Activated T-helper 1 cell treated with anti-CD3 and anti-CD28 coated beads, Interleukin-12 subunit alpha, Interleukin-12 subunit beta, Interleukin-2, Interleukin-4 antibody, amounts not matched to agents 30 ng/mL and 10 ng/mL and 1 ng/mL, durations not matched to agents 14 hours and 24 hours and 36 hours (primary cell): ENCODE measurements around the gene CD70. TPM values are rescaled to one million over a fixed set of nuclear protein-coding genes. Genes with fewer than 3 reads are reported as not detected.
"Not testable (repeated sequence)": the region's sequence is repeated elsewhere in the genome, so short reads cannot be mapped to it uniquely, and the experiment has no call there.

ENCODE experiments used
- DNase-seq: peaks from one replicate; pipeline ENCODE4 v3.0.0; 2021; ENCODE audit warnings: low spot score
- H3K27ac Mint-ChIP-seq: one replicate; pipeline ENCODE4 v1.8.0; 2021; ENCODE audit warnings: mild to moderate bottlenecking, mixed read lengths
- H3K27me3 Mint-ChIP-seq: one replicate; pipeline ENCODE4 v1.8.0; 2022; ENCODE audit warnings: mild to moderate bottlenecking, moderate library complexity, mixed read lengths; ENCODE audit not compliant: insufficient read depth
- H3K36me3 Mint-ChIP-seq: one replicate; pipeline ENCODE4 v1.8.0; 2021; ENCODE audit warnings: low read depth, mixed read lengths
- H3K4me1 Mint-ChIP-seq: one replicate; pipeline ENCODE4 v1.8.0; 2021; ENCODE audit warnings: low read depth, mixed read lengths
- H3K4me3 Mint-ChIP-seq: one replicate; pipeline ENCODE4 v1.8.0; 2021; ENCODE audit warnings: mild to moderate bottlenecking, moderate library complexity, mixed read lengths
- H3K9me3 Mint-ChIP-seq: one replicate; pipeline ENCODE4 v1.8.0; 2021; ENCODE audit warnings: mixed read lengths
- intact Hi-C: fragments of 100-400 bp; cut with micrococcal nuclease; formaldehyde crosslinking; loops from one replicate; pipeline ENCODE4 v1.15.1; 2024
- total RNA-seq: library from RNA; stranded (reverse); gene quantifications from 2 replicates; pipeline ENCODE4 v1.2.3, GENCODE V29; 2022

CD70 gene
- total RNA-seq, 1 donor from 2014 or later, result 61.6 TPM

GRCh38 chr19:6590258-6590826 is 608 bp downstream of the CD70 start:
- Mint-ChIP-seq H3K4me3 (peak overlapping the region; percentile 95), H3K27me3 (peaks cover 29% of the 10 kb centered on the region), H3K36me3 (peaks cover 21% of the 10 kb centered on the region), H3K4me1 (peaks cover 66% of the 10 kb centered on the region), H3K27ac (peak overlapping the region; percentile 87), H3K9me3 (no peaks in the 10 kb centered on the region)
- intact Hi-C loops, result loop anchor here (1.0 to 5.0 kb wide), 4 partner anchors 26 to 146 kb away; partner anchors contain the start of gene GPR108
- DNase-seq, result no peak

DNA sequence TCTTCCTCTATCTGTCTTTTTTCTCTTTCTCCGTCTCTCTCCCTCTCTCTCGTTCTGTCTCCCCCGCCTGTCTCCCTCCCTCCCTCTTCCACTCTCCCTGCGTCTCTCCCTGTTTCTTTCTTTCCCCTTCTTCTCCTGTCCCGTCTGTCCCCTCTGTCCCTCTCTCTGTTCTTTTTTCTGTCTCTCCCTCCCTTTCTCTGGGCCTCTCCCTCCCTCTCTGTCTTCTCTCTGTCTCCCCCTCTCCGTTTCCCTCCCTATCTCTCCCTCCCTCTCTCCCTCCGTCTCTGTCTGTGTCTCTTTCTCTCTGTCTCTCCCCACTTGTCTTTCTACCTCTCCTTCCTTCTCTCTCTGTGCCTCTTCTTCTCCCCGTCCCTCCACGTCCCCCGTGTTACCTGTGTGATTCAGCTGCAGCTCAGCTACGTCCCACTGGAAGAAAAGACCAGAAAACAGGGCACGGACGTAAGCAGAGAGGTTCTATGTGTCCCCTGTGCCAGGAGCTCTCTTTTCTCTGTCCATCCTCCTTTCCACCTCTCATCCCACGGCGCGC is 1.2 kb downstream of the CD70 start:
- H3K4me3 Mint-ChIP-seq, result peak overlapping the region; percentile 95
- DNase-seq, result no peak
- peaks cover 22% of the 10 kb centered on the region for H3K36me3 Mint-ChIP-seq
- H3K4me1 Mint-ChIP-seq, result peaks cover 66% of the 10 kb centered on the region
- peaks cover 29% of the 10 kb centered on the region for H3K27me3 Mint-ChIP-seq
- peak overlapping the region; percentile 79 for H3K27ac Mint-ChIP-seq
- intact Hi-C loops, result loop anchor here (1.0 to 5.0 kb wide), 6 partner anchors 27 to 273 kb away; partner anchors contain the start of genes GPR108 and TNFSF9
- H3K9me3 Mint-ChIP-seq, result no peaks in the 10 kb centered on the region

GRCh38 chr19:6588508-6589345 is 2.2 kb downstream of the CD70 start:
- Mint-ChIP-seq H3K27me3 (peaks cover 29% of the 10 kb centered on the region), H3K27ac (peak overlapping the region; percentile 73), H3K4me3 (peak overlapping the region; percentile 95), H3K36me3 (peaks cover 20% of the 10 kb centered on the region), H3K4me1 (peaks cover 60% of the 10 kb centered on the region), H3K9me3 (no peaks in the 10 kb centered on the region)
- intact Hi-C loops, result loop anchor here (2.0 to 5.0 kb wide), 2 partner anchors 56 to 274 kb away; partner anchors contain the start of gene TNFSF9
- DNase-seq, result no peak

DNA sequence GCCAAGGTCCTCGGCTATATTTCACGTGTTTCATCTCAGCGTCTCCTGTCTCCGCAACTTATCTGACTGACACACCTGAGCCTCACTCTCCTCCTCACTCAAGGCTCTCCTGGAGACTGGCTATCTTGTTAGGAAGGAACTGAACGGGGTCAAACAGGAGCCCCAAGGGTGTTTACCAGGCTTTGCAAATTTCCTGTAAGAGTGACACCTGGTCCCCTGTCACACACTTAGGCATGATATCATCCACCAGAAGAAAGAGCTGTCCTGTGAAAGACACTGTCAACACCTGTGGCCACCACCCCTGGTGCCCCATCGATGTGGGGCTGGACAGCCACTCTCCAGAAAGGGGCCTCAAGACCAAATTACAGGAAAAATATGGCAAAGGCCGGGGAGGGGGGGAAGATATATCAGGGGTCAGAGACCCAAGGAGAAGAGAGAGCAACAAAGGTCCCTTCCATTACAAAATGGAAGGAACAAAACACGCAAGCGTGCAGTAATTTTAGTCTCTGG is 2.9 kb downstream of the CD70 start:
- intact Hi-C loops, result loop anchor here (2.0 to 5.0 kb wide), 2 partner anchors 56 to 275 kb away; partner anchors contain the start of gene TNFSF9
- H3K9me3 Mint-ChIP-seq, result no peaks in the 10 kb centered on the region
- peak overlapping the region; percentile 95 for H3K4me3 Mint-ChIP-seq
- peaks cover 20% of the 10 kb centered on the region for H3K36me3 Mint-ChIP-seq
- H3K27me3 Mint-ChIP-seq, result peaks cover 28% of the 10 kb centered on the region
- no peak for DNase-seq
- H3K27ac Mint-ChIP-seq, result peak overlapping the region; percentile 66
- H3K4me1 Mint-ChIP-seq, result peaks cover 55% of the 10 kb centered on the region

DNA sequence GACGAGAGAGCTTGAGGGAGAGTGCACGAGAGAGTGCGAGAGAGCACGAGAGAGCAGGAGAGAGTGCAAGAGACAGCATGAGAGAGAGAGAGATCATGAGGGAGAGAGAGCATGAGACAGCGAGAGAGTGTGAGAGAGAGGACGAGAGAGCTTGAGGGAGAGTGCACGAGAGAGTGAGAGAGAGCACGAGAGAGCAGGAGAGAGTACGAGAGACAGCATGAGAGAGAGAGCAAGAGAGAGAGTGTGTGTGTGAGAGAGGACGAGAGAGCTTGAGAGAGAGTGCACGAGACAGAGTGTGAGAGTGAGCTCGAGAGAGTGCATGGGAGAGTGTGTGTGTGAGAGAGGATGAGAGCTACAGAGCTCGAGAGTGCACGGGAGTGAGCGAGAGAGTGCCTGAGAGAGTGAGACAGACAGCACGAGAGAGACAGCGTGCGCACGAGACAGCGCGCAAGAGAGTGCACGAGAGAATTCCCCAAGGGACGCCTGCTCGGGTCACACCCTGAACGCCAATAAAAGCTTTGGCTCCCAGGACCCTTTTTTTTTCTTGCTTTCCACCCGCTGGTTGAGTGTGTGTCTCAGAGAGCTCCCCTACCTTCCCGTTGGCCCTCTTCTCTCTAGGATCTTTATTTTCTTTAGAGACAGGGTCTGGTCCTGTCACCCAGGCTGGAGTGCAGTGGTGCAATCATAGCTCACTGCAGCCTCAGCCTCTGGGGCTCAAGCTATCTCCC is 3.7 kb downstream of the CD70 start:
- Mint-ChIP-seq H3K4me1 (peaks cover 50% of the 10 kb centered on the region), H3K9me3 (no peaks in the 10 kb centered on the region), H3K4me3 (peak overlapping the region; percentile 95), H3K27ac (peak overlapping the region; percentile 41), H3K36me3 (peaks cover 19% of the 10 kb centered on the region), H3K27me3 (peaks cover 28% of the 10 kb centered on the region)
- no peak for DNase-seq
- intact Hi-C loops, result loop anchor here (5.0 kb wide), 1 partner anchor 55 kb away; the partner anchor contains the start of gene TNFSF9

- Mint-ChIP-seq H3K36me3 (peaks cover 20% of the 10 kb centered on the region), H3K27me3 (peaks cover 28% of the 10 kb centered on the region), H3K4me1 (peaks cover 47% of the 10 kb centered on the region), H3K9me3 (no peaks in the 10 kb centered on the region), H3K27ac (peak overlapping the region; percentile 41), H3K4me3 (peak overlapping the region; percentile 76)
- intact Hi-C loops, result loop anchor here (5.0 kb wide), 1 partner anchor 54 kb away; the partner anchor contains the start of gene TNFSF9
- no peak for DNase-seq
Measured at GRCh38 chr19:6586726-6587092, 4.2 kb downstream of the CD70 start.

DNA sequence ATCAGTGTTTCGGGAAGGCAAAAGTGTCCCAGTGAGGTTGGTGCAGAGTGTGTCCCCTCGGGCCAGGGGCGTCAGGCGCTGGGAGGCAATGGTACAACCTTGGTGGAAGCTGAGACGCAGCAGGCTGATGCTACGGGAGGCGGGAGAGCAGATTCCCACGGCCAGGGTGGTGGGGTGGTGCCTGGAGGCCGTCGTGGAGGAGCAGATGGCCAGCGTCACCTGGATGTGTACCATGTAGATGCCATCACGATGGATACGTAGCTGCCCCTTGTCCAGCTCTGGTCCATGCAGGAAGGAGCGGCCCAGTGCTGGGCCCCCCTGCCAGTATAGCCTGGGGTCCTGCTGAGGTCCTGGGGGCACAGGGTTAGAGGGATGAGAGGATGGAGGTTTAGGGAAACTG is 4.9 kb downstream of the CD70 start:
- H3K27ac Mint-ChIP-seq, result no peak overlapping the region
- intact Hi-C loops, result loop anchor here (5.0 kb wide), 1 partner anchor 54 kb away; the partner anchor contains the start of gene TNFSF9

GRCh38 chr19:6582515-6583484 is 8.2 kb downstream of the CD70 start:
- DNase-seq, H3K27ac Mint-ChIP-seq, intact Hi-C loops, H3K27me3 Mint-ChIP-seq, H3K4me3 Mint-ChIP-seq, H3K9me3 Mint-ChIP-seq: not testable (repeated sequence)
- peaks cover 16% of the 10 kb centered on the region for H3K36me3 Mint-ChIP-seq
- H3K4me1 Mint-ChIP-seq, result peaks cover 23% of the 10 kb centered on the region

More for the DNA sequence above, 4.9 kb downstream of the CD70 start:
- no peaks in the 10 kb centered on the region for H3K9me3 Mint-ChIP-seq
- H3K4me3 Mint-ChIP-seq, result peak overlapping the region; percentile 58
- peaks cover 21% of the 10 kb centered on the region for H3K36me3 Mint-ChIP-seq
- H3K27me3 Mint-ChIP-seq, result peaks cover 28% of the 10 kb centered on the region
- no peak for DNase-seq
- H3K4me1 Mint-ChIP-seq, result peaks cover 45% of the 10 kb centered on the region

DNA sequence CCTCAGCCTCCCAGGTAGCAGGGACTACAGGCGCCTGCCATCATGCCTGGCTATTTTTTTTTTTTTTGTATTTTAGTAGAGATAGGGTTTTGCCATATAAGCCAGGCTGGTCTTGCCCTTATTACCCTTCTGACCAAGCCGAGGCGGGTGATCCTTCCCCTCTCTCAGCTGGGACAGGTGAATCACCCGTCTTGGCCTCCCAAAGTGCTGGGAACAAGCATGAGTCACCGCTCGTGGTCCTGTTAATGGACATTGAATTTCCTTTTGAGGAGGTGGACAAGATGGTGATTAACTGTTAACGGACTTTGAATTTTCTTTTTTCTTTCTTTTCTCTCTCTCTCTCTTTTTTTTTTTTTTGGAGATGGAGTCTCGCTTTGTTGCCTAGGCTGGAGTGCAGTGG is 10.6 kb downstream of the CD70 start:
- no peak overlapping the region for H3K4me3 Mint-ChIP-seq
- no peaks in the 10 kb centered on the region for H3K9me3 Mint-ChIP-seq
- H3K36me3 Mint-ChIP-seq, result peaks cover 6% of the 10 kb centered on the region
- H3K27ac Mint-ChIP-seq, result no peak overlapping the region
- DNase-seq, result no peak
- intact Hi-C loops, result no loop called here
- H3K4me1 Mint-ChIP-seq, result peaks cover 10% of the 10 kb centered on the region
- peaks cover 2% of the 10 kb centered on the region for H3K27me3 Mint-ChIP-seq

- Mint-ChIP-seq H3K27me3 (peaks cover 2% of the 10 kb centered on the region), H3K4me1 (peaks cover 10% of the 10 kb centered on the region), H3K36me3 (peaks cover 5% of the 10 kb centered on the region), H3K9me3 (no peaks in the 10 kb centered on the region), H3K27ac (no peak overlapping the region), H3K4me3 (no peak overlapping the region)
- intact Hi-C loops, result no loop called here
- DNase-seq, result no peak
Measured at GRCh38 chr19:6579450-6580178, 11.3 kb downstream of the CD70 start.
